Esophagus squamous epithelium (tissue), 5 donors: ENCODE data around the gene APLF. TPM values are rescaled to one million over a fixed set of nuclear protein-coding genes. Genes with fewer than 3 reads are reported as not detected.
"Not testable (repeated sequence)": the region's sequence is repeated elsewhere in the genome, so short reads cannot be mapped to it uniquely, and the experiment has no call there.

Experiments
- DNase-seq: peaks from one replicate; lab custom pipeline; 2025; lab: John Stamatoyannopoulos, UW
- H3K27ac ChIP-seq, 4 donors: fragments of 200-600 bp; sonication (generic); one replicate each; pipeline ENCODE4 v1.5.1; 2016 to 2019; ENCODE audit warnings: mild to moderate bottlenecking in 1 of 4
- H3K27me3 ChIP-seq, 4 donors: fragments of 200-600 bp; sonication (generic); 1 replicate in 3 of 4; 2 replicates in 1 of 4; pipeline versions ENCODE4 v1.5.1 to v1.6.0; 2017 to 2021; ENCODE audit warnings: antibody characterized with exemption in 1 of 4
- H3K36me3 ChIP-seq, 3 donors: fragments of 200-600 bp; sonication (generic); one replicate each; pipeline ENCODE4 v1.5.1; 2016 to 2019
- H3K4me1 ChIP-seq, 3 donors: fragments of 200-600 bp; sonication (generic); one replicate each; pipeline ENCODE4 v1.5.1; 2017 to 2019
- H3K4me3 ChIP-seq, 4 donors: fragments of 200-600 bp; sonication (generic); 1 replicate in 3 of 4; 2 replicates in 1 of 4; pipeline ENCODE4 v1.5.1; 2016 to 2019; ENCODE audit warnings: mild to moderate bottlenecking in 2 of 4, moderate library complexity in 1 of 4
- H3K9me3 ChIP-seq, 3 donors: fragments of 200-600 bp; sonication (generic); one replicate each; pipeline ENCODE4 v1.5.1; 2016 to 2019
- POLR2A ChIP-seq, 4 donors: fragments of 450-650 bp; IDR thresholded peaks; one replicate each; pipeline ENCODE4 v1.6.1; 2017; ENCODE audit warnings: antibody characterized with exemption in 4 of 4, mild to moderate bottlenecking in 4 of 4, moderate library complexity in 3 of 4
- WGBS, 2 donors: methylation state at CpG; one replicate each; pipeline ENCODE4 v1.1.5; 2018; 5-methylcytosine and 5-hydroxymethylcytosine counted together
- intact Hi-C: fragments of 100-400 bp; cut with DNase I; formaldehyde crosslinking; loops from one replicate; pipeline ENCODE4 v1.15.0; 2022
- total RNA-seq, 4 donors: library from RNA; depleted of rRNA; stranded (reverse); fragments of >200 nt; gene quantifications; one replicate each; pipeline ENCODE4 v1.1.0, GENCODE V29; 2016
- TF ChIP-seq, protein P1 (sequence below), 6 experiments: fragments of 450-650 bp in 4 of 6; fragments of 200-600 bp in 2 of 6; sonication (generic) in 2 of 6; IDR thresholded peaks; one replicate each; pipeline ENCODE4 v1.5.1; 2016 to 2019; ENCODE audit warnings: antibody characterized with exemption in 6 of 6, mild to moderate bottlenecking in 4 of 6, moderate library complexity in 4 of 6
- donor health status: DM: yes; HTN: yes; CAD: no.

Gene APLF
- total RNA-seq, 4 donors from 2014 or later, result 3.2 to 9.5 (median 4.7) TPM

DNA sequence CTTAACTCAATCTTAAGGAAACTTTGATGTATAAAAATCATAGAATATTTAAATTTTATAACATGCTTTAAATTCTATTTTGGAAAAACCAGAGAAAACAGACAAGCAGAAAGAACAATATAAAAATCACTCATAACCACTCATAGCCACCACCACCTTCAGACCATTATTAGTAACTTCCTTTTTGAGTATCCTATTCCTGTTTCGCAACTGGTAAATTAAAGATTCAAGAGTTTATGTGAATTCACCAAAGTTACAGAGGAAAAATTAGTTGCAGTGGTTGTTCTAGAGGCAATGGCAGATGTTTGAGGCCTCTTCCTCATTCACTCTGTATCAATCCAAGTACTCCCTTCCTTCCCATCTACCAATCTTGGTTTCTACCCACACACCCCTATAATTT, 126.7 kb downstream of the APLF start:
- no peaks in the 10 kb centered on the region for H3K36me3 ChIP-seq
- intact Hi-C loops, result no loop called here

GRCh38 chr2:68594674-68595492, 127.5 kb downstream of the APLF start:
- Histone ChIP-seq H3K36me3 (no peaks in the 10 kb centered on the region), H3K4me1 (peaks cover 0 to 5% (median 0%) of the 10 kb centered on the region in 3 donors), H3K4me3 (peak overlapping the region in 1 of 4 donors; percentile 12), H3K27ac (no peak overlapping the region), H3K9me3 (no peaks in the 10 kb centered on the region), H3K27me3 (no peaks in the 10 kb centered on the region)
- DNase-seq, result no peak
- TF ChIP-seq POLR2A (IDR thresholded peaks at IDR 0.05), result no peak
- TF ChIP-seq, protein P1, sequence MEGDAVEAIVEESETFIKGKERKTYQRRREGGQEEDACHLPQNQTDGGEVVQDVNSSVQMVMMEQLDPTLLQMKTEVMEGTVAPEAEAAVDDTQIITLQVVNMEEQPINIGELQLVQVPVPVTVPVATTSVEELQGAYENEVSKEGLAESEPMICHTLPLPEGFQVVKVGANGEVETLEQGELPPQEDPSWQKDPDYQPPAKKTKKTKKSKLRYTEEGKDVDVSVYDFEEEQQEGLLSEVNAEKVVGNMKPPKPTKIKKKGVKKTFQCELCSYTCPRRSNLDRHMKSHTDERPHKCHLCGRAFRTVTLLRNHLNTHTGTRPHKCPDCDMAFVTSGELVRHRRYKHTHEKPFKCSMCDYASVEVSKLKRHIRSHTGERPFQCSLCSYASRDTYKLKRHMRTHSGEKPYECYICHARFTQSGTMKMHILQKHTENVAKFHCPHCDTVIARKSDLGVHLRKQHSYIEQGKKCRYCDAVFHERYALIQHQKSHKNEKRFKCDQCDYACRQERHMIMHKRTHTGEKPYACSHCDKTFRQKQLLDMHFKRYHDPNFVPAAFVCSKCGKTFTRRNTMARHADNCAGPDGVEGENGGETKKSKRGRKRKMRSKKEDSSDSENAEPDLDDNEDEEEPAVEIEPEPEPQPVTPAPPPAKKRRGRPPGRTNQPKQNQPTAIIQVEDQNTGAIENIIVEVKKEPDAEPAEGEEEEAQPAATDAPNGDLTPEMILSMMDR (IDR thresholded peaks at IDR 0.05), result peak; percentile 42 to 71 (median 60)
- intact Hi-C loops, result no loop called here
- WGBS, 2 donors, result 33 to 36% methylated on average over 5 of the region's 5 CpGs

More for the DNA sequence above, 126.7 kb downstream of the APLF start:
- no peaks in the 10 kb centered on the region for H3K27me3 ChIP-seq
- H3K4me3 ChIP-seq, result no peak overlapping the region
- no peak for TF ChIP-seq POLR2A (IDR thresholded peaks at IDR 0.05)
- TF ChIP-seq, protein P1 (IDR thresholded peaks at IDR 0.05), result no peak
- DNase-seq, result no peak
- H3K9me3 ChIP-seq, result no peaks in the 10 kb centered on the region
- H3K4me1 ChIP-seq, result peaks cover 0 to 5% (median 0%) of the 10 kb centered on the region in 3 donors
- 80 to 84% methylated on average over 1 of the region's 1 CpG for WGBS, 2 donors
- no peak overlapping the region for H3K27ac ChIP-seq

- H3K27me3 ChIP-seq, H3K4me3 ChIP-seq, DNase-seq, H3K36me3 ChIP-seq, H3K27ac ChIP-seq, intact Hi-C loops, H3K9me3 ChIP-seq, H3K4me1 ChIP-seq: not testable (repeated sequence)
- TF ChIP-seq, protein P1 (IDR thresholded peaks at IDR 0.05), result peak in 1 of 6 experiments; percentile 1
- 75 to 84% methylated on average over 2 of the region's 2 CpGs for WGBS, 2 donors
Observed at GRCh38 chr2:68595493-68595785, 128.1 kb downstream of the APLF start.

DNA sequence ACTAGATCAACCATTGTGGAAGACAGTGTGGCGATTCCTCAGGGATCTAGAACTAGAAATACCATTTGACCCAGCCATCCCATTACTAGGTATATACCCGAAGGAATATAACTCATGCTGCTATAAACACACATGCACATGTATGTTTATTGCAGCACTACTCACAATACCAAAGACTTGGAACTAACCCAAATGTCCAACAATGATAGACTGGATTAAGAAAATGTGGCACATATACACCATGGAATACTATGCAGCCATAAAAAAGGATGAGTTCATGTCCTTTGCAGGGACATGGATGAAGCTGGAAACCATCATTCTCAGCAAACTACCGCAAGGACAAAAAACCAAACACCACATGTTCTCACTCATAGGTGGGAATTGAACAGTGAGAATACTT, 133.1 kb downstream of the APLF start:
- WGBS, 2 donors, result 91 to 94% methylated on average over 3 of the region's 3 CpGs
- H3K4me3 ChIP-seq, H3K36me3 ChIP-seq, H3K27me3 ChIP-seq, intact Hi-C loops, H3K9me3 ChIP-seq, H3K27ac ChIP-seq, DNase-seq, H3K4me1 ChIP-seq: not testable (repeated sequence)

DNA sequence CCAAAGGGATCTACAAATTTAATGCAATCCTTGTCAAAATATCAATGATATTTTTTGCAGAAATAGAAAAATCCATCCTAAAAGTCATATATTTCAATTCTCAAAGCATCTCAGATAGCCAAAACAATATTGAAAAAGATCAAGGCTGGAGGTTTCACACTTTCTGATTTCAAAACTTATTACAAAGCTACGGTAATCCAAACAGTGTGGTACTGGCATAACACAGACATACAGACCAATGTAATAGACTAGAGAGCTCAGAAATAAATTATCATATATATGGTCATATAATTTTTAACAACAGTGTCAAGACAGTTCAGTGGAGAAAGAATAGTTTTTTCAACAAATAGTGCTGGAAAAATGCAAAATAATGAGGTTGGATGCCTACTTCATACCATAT, 135.7 kb downstream of the APLF start:
- intact Hi-C loops, result no loop called here
- Histone ChIP-seq H3K27me3 (no peaks in the 10 kb centered on the region), H3K36me3 (no peaks in the 10 kb centered on the region), H3K4me1 (no peaks in the 10 kb centered on the region), H3K9me3 (peaks cover 0 to 10% (median 6%) of the 10 kb centered on the region in 3 donors), H3K4me3 (no peak overlapping the region), H3K27ac (no peak overlapping the region)
- TF ChIP-seq POLR2A (IDR thresholded peaks at IDR 0.05), result no peak
- TF ChIP-seq, protein P1 (IDR thresholded peaks at IDR 0.05), result no peak
- WGBS, 2 donors, result 92 to 95% methylated on average over 1 of the region's 1 CpG
- DNase-seq, result no peak
